Measurements from ENCODE around the gene TKT. TPM values are rescaled to one million over a fixed set of nuclear protein-coding genes. Genes with fewer than 3 reads are reported as not detected.

The TKT gene
- total RNA-seq, 2 experiments from 2014 or later, result 91.5 to 103 TPM

- Histone ChIP-seq H3K4me3 (ENCODE audit: low read length) (no peak overlapping the region), H3K36me3 (ENCODE audit: insufficient read depth, low read length) (peaks cover 52% of the 10 kb centered on the region), H3K4me1 (ENCODE audit: insufficient read depth, low read length) (peaks cover 31% of the 10 kb centered on the region), H3K27me3 (ENCODE audit: control insufficient read depth in 1 of 2, insufficient read depth in 2 of 2, low read length in 2 of 2) (no peaks in the 10 kb centered on the region), H3K27ac (ENCODE audit: low read depth in 1 of 2, low read length in 2 of 2) (no peak overlapping the region), H3K9me3 (ENCODE audit: control insufficient read depth in 1 of 2, insufficient read depth in 1 of 2, low read length in 2 of 2) (no peaks in the 10 kb centered on the region)
- TF ChIP-seq CTCF (IDR thresholded peaks at IDR 0.05), result no peak
- no peak for ATAC-seq (ENCODE audit: poor library complexity)
- POLR2A ChIA-PET, result no interaction called here
- Mint-ChIP-seq H3K36me3 (ENCODE audit: low read depth) (peaks cover 57% of the 10 kb centered on the region), H3K9me3 (no peaks in the 10 kb centered on the region), H3K27me3 (no peaks in the 10 kb centered on the region), H3K27ac (no peak overlapping the region), H3K4me1 (ENCODE audit: low read depth) (no peaks in the 10 kb centered on the region), H3K4me3 (no peak overlapping the region)
- CTCF ChIA-PET, result no interaction called here
- no peak for DNase-seq
- intact Hi-C loops (cut with DNase I, micrococcal nuclease), result no loop called here
These were observed 13.7 kb downstream of the TKT start for GRCh38 chr3:53242155-53242554.

DNA sequence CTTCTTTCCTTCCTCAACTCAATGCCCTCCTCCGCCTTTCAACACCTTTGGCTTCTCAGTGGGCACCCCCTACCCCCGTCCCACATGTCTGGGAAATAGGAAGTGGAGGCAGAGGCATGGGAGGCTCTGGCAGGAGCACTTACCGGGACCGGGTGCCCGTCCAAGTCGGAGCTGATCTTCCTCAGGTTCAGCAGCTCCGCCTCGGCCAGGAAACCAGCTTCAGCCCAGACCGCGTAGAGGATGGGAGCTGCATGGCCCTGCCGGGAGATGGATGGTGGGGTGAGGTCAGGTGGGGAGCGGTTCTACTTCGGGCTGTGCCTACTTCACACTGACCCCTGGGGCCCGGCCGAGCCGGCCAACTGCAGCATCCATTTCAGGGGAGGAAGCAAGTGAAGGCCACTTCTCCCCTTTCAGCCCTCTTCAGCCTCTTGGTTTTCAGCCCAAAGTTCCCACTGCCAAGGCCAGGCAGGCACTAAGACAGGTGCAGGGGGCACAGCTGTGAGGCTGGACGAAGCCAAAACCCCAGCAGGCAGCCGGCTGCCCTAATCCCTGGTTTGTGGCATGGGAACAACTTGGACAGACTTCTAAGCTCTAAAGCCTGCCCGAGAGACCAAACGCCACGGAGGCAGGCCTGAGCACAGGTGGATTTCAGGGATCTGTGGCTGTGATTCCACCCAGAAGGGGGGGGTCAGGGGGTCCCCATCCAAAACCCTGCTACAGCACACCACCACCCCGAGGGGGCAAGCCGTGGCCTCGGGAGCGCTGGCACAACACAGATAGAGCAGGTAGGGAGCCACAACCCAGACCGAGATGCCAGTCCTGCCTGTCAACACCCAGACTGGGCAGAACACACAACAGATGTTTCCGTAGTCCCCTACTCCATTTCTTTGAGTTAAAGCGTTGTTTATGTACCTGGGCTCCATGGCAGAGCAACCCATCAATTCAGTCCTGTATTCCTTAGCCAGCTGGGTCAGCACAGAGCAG, 14.5 kb downstream of the TKT start:
- H3K27me3 Mint-ChIP-seq, result no peaks in the 10 kb centered on the region
- H3K27ac Mint-ChIP-seq, result no peak overlapping the region
- peaks cover 63% of the 10 kb centered on the region for H3K36me3 Mint-ChIP-seq (ENCODE audit: low read depth)
- no peaks in the 10 kb centered on the region for H3K4me1 Mint-ChIP-seq (ENCODE audit: low read depth)
- Histone ChIP-seq H3K36me3 (ENCODE audit: insufficient read depth, low read length) (peaks cover 58% of the 10 kb centered on the region), H3K4me3 (ENCODE audit: low read length) (no peak overlapping the region), H3K27me3 (ENCODE audit: control insufficient read depth in 1 of 2, insufficient read depth in 2 of 2, low read length in 2 of 2) (no peaks in the 10 kb centered on the region), H3K9me3 (ENCODE audit: control insufficient read depth in 1 of 2, insufficient read depth in 1 of 2, low read length in 2 of 2) (no peaks in the 10 kb centered on the region), H3K27ac (ENCODE audit: low read depth in 1 of 2, low read length in 2 of 2) (no peak overlapping the region), H3K4me1 (ENCODE audit: insufficient read depth, low read length) (peaks cover 29% of the 10 kb centered on the region)
- no peaks in the 10 kb centered on the region for H3K9me3 Mint-ChIP-seq
- intact Hi-C loops (cut with DNase I, micrococcal nuclease), result no loop called here
- no peak for DNase-seq
- no peak overlapping the region for H3K4me3 Mint-ChIP-seq
- no peak for TF ChIP-seq CTCF (IDR thresholded peaks at IDR 0.05)
- CTCF ChIA-PET, result no interaction called here
- ATAC-seq (ENCODE audit: poor library complexity), result no peak
- POLR2A ChIA-PET, result no interaction called here

DNA sequence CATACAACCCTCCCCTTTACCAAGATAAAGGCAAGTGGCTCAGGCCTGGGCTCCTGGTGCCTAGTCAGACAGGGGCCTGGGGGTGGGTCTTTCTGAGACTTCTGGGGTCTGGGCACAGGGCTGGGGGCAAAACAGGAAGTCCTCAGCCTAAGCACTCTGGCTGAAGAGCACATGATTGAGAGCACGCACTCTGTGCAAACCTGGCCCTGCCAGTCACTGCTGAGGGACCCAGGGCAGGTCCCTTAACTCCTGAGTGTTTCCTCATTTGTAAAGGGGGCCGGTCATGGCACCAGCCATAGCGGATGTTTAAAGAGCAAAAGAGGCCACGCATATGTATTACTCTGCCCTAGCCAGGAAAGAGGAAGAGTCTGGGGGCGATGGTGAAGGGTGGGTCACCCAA, 16.0 kb downstream of the TKT start:
- no peak for DNase-seq
- no peaks in the 10 kb centered on the region for H3K4me1 Mint-ChIP-seq (ENCODE audit: low read depth)
- no peaks in the 10 kb centered on the region for H3K9me3 Mint-ChIP-seq
- H3K36me3 Mint-ChIP-seq (ENCODE audit: low read depth), result peaks cover 67% of the 10 kb centered on the region
- no peaks in the 10 kb centered on the region for H3K9me3 ChIP-seq (ENCODE audit: control insufficient read depth in 1 of 2, insufficient read depth in 1 of 2, low read length in 2 of 2)
- CTCF ChIA-PET, result no interaction called here
- H3K27ac ChIP-seq (ENCODE audit: low read depth in 1 of 2, low read length in 2 of 2), result no peak overlapping the region
- H3K27me3 ChIP-seq (ENCODE audit: control insufficient read depth in 1 of 2, insufficient read depth in 2 of 2, low read length in 2 of 2), result no peaks in the 10 kb centered on the region
- peaks cover 73% of the 10 kb centered on the region for H3K36me3 ChIP-seq (ENCODE audit: insufficient read depth, low read length)
- no peaks in the 10 kb centered on the region for H3K27me3 Mint-ChIP-seq
- no peak for ATAC-seq (ENCODE audit: poor library complexity)
- TF ChIP-seq CTCF (IDR thresholded peaks at IDR 0.05), result no peak
- intact Hi-C loops (cut with DNase I, micrococcal nuclease), result no loop called here
- H3K4me3 Mint-ChIP-seq, result no peak overlapping the region
- H3K4me3 ChIP-seq (ENCODE audit: low read length), result no peak overlapping the region
- H3K27ac Mint-ChIP-seq, result no peak overlapping the region
- POLR2A ChIA-PET, result no interaction called here
- peaks cover 27% of the 10 kb centered on the region for H3K4me1 ChIP-seq (ENCODE audit: insufficient read depth, low read length)

All from CD4-positive, alpha-beta T cell (primary cell).